H1 (cell line): Measurements from ENCODE around the gene LIMS1. TPM values are rescaled to one million over a fixed set of nuclear protein-coding genes. Genes with fewer than 3 reads are reported as not detected.

Experiments used
- CBX8 ChIP-seq: fragments of 300-800, 300-1000 bp; sonication (generic); IDR thresholded peaks from 2 replicates; pipeline ENCODE4 v1.7.1; 2016; ENCODE audit warnings: low read depth, low read length, borderline replicate concordance
- POLR2A ChIP-seq, 2 experiments: IDR thresholded peaks; 1 replicate in 1 of 2; 2 replicates in 1 of 2; pipeline ENCODE4 v1.6.1; 2011; ENCODE audit warnings: low read depth in 2 of 2, low read length in 2 of 2, mild to moderate bottlenecking in 2 of 2; ENCODE audit errors: control extremely low read depth in 1 of 2
- POU5F1 ChIP-seq: IDR thresholded peaks from 2 replicates; pipeline ENCODE4 v1.6.1; 2011; ENCODE audit warnings: low read depth, mild to moderate bottlenecking, low read length, moderate library complexity
- RXRA ChIP-seq: IDR thresholded peaks from 2 replicates; pipeline ENCODE4 v1.6.1; 2011; ENCODE audit warnings: low read depth, mild to moderate bottlenecking, low read length, moderate library complexity; ENCODE audit not compliant: insufficient read depth
- SIX5 ChIP-seq: IDR thresholded peaks from 2 replicates; pipeline ENCODE4 v1.6.1; 2011; ENCODE audit warnings: mild to moderate bottlenecking, low read depth, low read length
- polyA plus RNA-seq, 7 experiments: library from polyadenylated mRNA; depleted of rRNA in 3 of 7; stranded (reverse) in 5 of 7; unstranded in 2 of 7; fragments of >200 nt in 5 of 7; fragments of 200-250 nt in 2 of 7; gene quantifications; 1 replicate in 5 of 7; 2 replicates in 1 of 7; 4 replicates in 1 of 7; pipeline versions ENCODE4 v1.2.1 to v1.2.3, GENCODE V29; 2011 to 2013; ENCODE audit warnings: missing spikeins in 2 of 7, mixed read lengths in 2 of 7
- total RNA-seq: library from RNA; stranded (reverse); fragmentation: NEBNext Ultra II Directional; extraction: Animal tissue kit (Norgen Biotek cat#: 25700); gene quantifications from 2 replicates; pipeline ENCODE4 v1.2.1, GENCODE V29; 2021
- TF ChIP-seq, protein P1 (sequence below): fragments of 300-600 bp; sonication (generic); IDR thresholded peaks from 2 replicates; pipeline ENCODE4 v1.7.1; 2012; ENCODE audit warnings: low read length, moderate library complexity, mild to moderate bottlenecking, inconsistent platforms; ENCODE audit not compliant: insufficient replicate concordance
- TF ChIP-seq, protein P2 (sequence below): IDR thresholded peaks from 2 replicates; pipeline ENCODE4 v1.6.1; 2012; ENCODE audit warnings: low read length, inconsistent platforms
- TF ChIP-seq, protein P3 (sequence below): IDR thresholded peaks from 2 replicates; pipeline ENCODE4 v1.6.1; 2012; ENCODE audit warnings: inconsistent platforms
- TF ChIP-seq, protein P4 (sequence below): IDR thresholded peaks from 2 replicates; pipeline ENCODE4 v1.6.1; 2011; ENCODE audit warnings: low read length, improper control_type of control experiment

The LIMS1 gene
- total and polyA plus RNA-seq, 2 of the 8 experiments (the other 6 are each of a cell fraction or from before 2014, with no cell fraction given): 24.1 to 36.7 TPM

DNA sequence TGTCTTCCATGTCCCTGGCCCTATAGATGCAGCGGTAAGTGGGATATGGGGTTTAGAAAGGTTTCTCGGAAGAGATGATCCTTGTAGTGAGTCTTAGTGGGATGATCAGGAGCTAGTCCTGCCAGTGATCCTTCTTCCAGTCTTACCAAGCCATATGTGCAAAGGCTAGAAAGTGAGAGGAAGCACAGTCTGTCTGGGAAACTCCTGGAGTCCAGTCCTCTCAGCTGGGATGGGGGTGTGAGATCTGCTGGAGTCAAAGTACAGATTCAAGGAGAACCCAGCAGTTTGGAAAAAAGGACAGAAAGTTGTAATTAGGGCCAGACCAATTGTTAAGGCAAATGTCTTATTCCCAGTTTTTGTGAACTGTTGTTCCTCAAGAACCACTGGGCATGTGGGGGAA is 83.3 kb downstream of the LIMS1 start (continued):
- TF ChIP-seq, protein P1, sequence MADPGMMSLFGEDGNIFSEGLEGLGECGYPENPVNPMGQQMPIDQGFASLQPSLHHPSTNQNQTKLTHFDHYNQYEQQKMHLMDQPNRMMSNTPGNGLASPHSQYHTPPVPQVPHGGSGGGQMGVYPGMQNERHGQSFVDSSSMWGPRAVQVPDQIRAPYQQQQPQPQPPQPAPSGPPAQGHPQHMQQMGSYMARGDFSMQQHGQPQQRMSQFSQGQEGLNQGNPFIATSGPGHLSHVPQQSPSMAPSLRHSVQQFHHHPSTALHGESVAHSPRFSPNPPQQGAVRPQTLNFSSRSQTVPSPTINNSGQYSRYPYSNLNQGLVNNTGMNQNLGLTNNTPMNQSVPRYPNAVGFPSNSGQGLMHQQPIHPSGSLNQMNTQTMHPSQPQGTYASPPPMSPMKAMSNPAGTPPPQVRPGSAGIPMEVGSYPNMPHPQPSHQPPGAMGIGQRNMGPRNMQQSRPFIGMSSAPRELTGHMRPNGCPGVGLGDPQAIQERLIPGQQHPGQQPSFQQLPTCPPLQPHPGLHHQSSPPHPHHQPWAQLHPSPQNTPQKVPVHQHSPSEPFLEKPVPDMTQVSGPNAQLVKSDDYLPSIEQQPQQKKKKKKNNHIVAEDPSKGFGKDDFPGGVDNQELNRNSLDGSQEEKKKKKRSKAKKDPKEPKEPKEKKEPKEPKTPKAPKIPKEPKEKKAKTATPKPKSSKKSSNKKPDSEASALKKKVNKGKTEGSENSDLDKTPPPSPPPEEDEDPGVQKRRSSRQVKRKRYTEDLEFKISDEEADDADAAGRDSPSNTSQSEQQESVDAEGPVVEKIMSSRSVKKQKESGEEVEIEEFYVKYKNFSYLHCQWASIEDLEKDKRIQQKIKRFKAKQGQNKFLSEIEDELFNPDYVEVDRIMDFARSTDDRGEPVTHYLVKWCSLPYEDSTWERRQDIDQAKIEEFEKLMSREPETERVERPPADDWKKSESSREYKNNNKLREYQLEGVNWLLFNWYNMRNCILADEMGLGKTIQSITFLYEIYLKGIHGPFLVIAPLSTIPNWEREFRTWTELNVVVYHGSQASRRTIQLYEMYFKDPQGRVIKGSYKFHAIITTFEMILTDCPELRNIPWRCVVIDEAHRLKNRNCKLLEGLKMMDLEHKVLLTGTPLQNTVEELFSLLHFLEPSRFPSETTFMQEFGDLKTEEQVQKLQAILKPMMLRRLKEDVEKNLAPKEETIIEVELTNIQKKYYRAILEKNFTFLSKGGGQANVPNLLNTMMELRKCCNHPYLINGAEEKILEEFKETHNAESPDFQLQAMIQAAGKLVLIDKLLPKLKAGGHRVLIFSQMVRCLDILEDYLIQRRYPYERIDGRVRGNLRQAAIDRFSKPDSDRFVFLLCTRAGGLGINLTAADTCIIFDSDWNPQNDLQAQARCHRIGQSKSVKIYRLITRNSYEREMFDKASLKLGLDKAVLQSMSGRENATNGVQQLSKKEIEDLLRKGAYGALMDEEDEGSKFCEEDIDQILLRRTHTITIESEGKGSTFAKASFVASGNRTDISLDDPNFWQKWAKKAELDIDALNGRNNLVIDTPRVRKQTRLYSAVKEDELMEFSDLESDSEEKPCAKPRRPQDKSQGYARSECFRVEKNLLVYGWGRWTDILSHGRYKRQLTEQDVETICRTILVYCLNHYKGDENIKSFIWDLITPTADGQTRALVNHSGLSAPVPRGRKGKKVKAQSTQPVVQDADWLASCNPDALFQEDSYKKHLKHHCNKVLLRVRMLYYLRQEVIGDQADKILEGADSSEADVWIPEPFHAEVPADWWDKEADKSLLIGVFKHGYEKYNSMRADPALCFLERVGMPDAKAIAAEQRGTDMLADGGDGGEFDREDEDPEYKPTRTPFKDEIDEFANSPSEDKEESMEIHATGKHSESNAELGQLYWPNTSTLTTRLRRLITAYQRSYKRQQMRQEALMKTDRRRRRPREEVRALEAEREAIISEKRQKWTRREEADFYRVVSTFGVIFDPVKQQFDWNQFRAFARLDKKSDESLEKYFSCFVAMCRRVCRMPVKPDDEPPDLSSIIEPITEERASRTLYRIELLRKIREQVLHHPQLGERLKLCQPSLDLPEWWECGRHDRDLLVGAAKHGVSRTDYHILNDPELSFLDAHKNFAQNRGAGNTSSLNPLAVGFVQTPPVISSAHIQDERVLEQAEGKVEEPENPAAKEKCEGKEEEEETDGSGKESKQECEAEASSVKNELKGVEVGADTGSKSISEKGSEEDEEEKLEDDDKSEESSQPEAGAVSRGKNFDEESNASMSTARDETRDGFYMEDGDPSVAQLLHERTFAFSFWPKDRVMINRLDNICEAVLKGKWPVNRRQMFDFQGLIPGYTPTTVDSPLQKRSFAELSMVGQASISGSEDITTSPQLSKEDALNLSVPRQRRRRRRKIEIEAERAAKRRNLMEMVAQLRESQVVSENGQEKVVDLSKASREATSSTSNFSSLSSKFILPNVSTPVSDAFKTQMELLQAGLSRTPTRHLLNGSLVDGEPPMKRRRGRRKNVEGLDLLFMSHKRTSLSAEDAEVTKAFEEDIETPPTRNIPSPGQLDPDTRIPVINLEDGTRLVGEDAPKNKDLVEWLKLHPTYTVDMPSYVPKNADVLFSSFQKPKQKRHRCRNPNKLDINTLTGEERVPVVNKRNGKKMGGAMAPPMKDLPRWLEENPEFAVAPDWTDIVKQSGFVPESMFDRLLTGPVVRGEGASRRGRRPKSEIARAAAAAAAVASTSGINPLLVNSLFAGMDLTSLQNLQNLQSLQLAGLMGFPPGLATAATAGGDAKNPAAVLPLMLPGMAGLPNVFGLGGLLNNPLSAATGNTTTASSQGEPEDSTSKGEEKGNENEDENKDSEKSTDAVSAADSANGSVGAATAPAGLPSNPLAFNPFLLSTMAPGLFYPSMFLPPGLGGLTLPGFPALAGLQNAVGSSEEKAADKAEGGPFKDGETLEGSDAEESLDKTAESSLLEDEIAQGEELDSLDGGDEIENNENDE: no peak
- TF ChIP-seq, protein P2, sequence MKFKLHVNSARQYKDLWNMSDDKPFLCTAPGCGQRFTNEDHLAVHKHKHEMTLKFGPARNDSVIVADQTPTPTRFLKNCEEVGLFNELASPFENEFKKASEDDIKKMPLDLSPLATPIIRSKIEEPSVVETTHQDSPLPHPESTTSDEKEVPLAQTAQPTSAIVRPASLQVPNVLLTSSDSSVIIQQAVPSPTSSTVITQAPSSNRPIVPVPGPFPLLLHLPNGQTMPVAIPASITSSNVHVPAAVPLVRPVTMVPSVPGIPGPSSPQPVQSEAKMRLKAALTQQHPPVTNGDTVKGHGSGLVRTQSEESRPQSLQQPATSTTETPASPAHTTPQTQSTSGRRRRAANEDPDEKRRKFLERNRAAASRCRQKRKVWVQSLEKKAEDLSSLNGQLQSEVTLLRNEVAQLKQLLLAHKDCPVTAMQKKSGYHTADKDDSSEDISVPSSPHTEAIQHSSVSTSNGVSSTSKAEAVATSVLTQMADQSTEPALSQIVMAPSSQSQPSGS: no peak
- TF ChIP-seq CBX8: no peak
- TF ChIP-seq SIX5: no peak
- TF ChIP-seq RXRA: no peak
- TF ChIP-seq POU5F1: no peak
- TF ChIP-seq, protein P3, sequence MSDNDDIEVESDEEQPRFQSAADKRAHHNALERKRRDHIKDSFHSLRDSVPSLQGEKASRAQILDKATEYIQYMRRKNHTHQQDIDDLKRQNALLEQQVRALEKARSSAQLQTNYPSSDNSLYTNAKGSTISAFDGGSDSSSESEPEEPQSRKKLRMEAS: no peak
- TF ChIP-seq, protein P4, sequence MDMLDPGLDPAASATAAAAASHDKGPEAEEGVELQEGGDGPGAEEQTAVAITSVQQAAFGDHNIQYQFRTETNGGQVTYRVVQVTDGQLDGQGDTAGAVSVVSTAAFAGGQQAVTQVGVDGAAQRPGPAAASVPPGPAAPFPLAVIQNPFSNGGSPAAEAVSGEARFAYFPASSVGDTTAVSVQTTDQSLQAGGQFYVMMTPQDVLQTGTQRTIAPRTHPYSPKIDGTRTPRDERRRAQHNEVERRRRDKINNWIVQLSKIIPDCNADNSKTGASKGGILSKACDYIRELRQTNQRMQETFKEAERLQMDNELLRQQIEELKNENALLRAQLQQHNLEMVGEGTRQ: no peak
- no peak for TF ChIP-seq POLR2A (IDR thresholded peaks at IDR 0.05; ENCODE audit: control extremely low read depth in 1 of 2, low read depth in 2 of 2, low read length in 2 of 2)
